SH-SY5Y (cell line): Measurements from ENCODE around the gene FBN1.

Experiments used
- GATA2 ChIP-seq: IDR thresholded peaks from 2 replicates; pipeline ENCODE4 v1.6.1; 2011; ENCODE audit warnings: mild to moderate bottlenecking, low read depth, low read length
- GATA3 ChIP-seq: IDR thresholded peaks from 2 replicates; pipeline ENCODE4 v1.6.1; 2011; ENCODE audit warnings: low read depth, mild to moderate bottlenecking, low read length, moderate library complexity

Gene FBN1

GRCh38 chr15:48645558-48646330 is at the start of gene FBN1:
FBN1 (minus strand) TSS chr15:48645709; CDS start chr15:48644769, 940 bp downstream.
- no peak for TF ChIP-seq GATA3
- TF ChIP-seq GATA2, result no peak

- TF ChIP-seq GATA2, result no peak
- no peak for TF ChIP-seq GATA3
Measured at GRCh38 chr15:48693484-48693883, 48.0 kb upstream of the FBN1 start.

GRCh38 chr15:48688493-48688892 is 43.0 kb upstream of the FBN1 start:
- TF ChIP-seq GATA3, result no peak

GRCh38 chr15:48683991-48684765 is 38.7 kb upstream of the FBN1 start:
- no peak for TF ChIP-seq GATA2
- TF ChIP-seq GATA3, result no peak

GRCh38 chr15:48682942-48683651 is 37.6 kb upstream of the FBN1 start:
- TF ChIP-seq GATA3, result no peak
- TF ChIP-seq GATA2, result no peak

GRCh38 chr15:48681353-48681752 is 35.8 kb upstream of the FBN1 start:
- TF ChIP-seq GATA3 (no peak), GATA2 (no peak; the same call in 1 of the 2 replicates)

- TF ChIP-seq GATA3, result no peak
- no peak for TF ChIP-seq GATA2
Measured at GRCh38 chr15:48680841-48681240, 35.3 kb upstream of the FBN1 start.

GRCh38 chr15:48679952-48680351 is 34.4 kb upstream of the FBN1 start:
- TF ChIP-seq GATA2, result no peak
- no peak for TF ChIP-seq GATA3

- TF ChIP-seq GATA3 (no peak), GATA2 (no peak)
Measured at GRCh38 chr15:48678851-48679250, 33.3 kb upstream of the FBN1 start.

GRCh38 chr15:48677821-48678220 is 32.3 kb upstream of the FBN1 start:
- TF ChIP-seq GATA3, result no peak
- no peak for TF ChIP-seq GATA2

GRCh38 chr15:48675436-48675835 is 29.9 kb upstream of the FBN1 start:
- TF ChIP-seq GATA2 (no peak), GATA3 (no peak)

- no peak for TF ChIP-seq GATA2
Measured at GRCh38 chr15:48674876-48675275, 29.4 kb upstream of the FBN1 start.

GRCh38 chr15:48672206-48672605 is 26.7 kb upstream of the FBN1 start:
- no peak for TF ChIP-seq GATA2

GRCh38 chr15:48671103-48672022 is 25.9 kb upstream of the FBN1 start:
- no peak for TF ChIP-seq GATA3
- no peak for TF ChIP-seq GATA2

GRCh38 chr15:48667701-48668100 is 22.2 kb upstream of the FBN1 start:
- no peak for TF ChIP-seq GATA2

GRCh38 chr15:48664436-48664835 is 18.9 kb upstream of the FBN1 start:
- TF ChIP-seq GATA3 (no peak), GATA2 (no peak)
